Measurements from ENCODE around the gene CCDC142.

The CCDC142 gene

GRCh38 chr2:74513605-74514367 lies 31.0 kb upstream of the CCDC142 start:
- DNase-seq (ENCODE audit: low read depth): no peak

GRCh38 chr2:74512744-74513604 lies 30.2 kb upstream of the CCDC142 start:
- no peak for DNase-seq (ENCODE audit: low read depth)

- no peak for DNase-seq (ENCODE audit: low read depth)
Observed at GRCh38 chr2:74511104-74511989, 28.5 kb upstream of the CCDC142 start.

- no peak for DNase-seq (ENCODE audit: low read depth)
Observed at GRCh38 chr2:74510272-74510671, 27.5 kb upstream of the CCDC142 start.

- no peak for DNase-seq (ENCODE audit: low read depth)
Observed at GRCh38 chr2:74507926-74508520, 25.2 kb upstream of the CCDC142 start.

GRCh38 chr2:74507145-74507925 lies 24.5 kb upstream of the CCDC142 start, which contains the start of gene PCGF1:
Gene PCGF1, minus strand, starts transcription at chr2:74507695. Its CDS starts 27 bp downstream, at chr2:74507668.
- peak; percentile 91 for DNase-seq (ENCODE audit: low read depth)

- DNase-seq (ENCODE audit: low read depth): no peak
Observed at GRCh38 chr2:74505448-74506246, 22.8 kb upstream of the CCDC142 start.

- no peak for DNase-seq (ENCODE audit: low read depth)
Observed at GRCh38 chr2:74504591-74504990, 21.8 kb upstream of the CCDC142 start.

GRCh38 chr2:74503506-74504475 lies 21.0 kb upstream of the CCDC142 start:
- DNase-seq (ENCODE audit: low read depth): no peak

GRCh38 chr2:74502720-74503505 lies 20.1 kb upstream of the CCDC142 start:
- DNase-seq (ENCODE audit: low read depth): no peak

GRCh38 chr2:74502147-74502719 lies 19.4 kb upstream of the CCDC142 start:
- no peak for DNase-seq (ENCODE audit: low read depth)

GRCh38 chr2:74501335-74502071 lies 18.7 kb upstream of the CCDC142 start:
- no peak for DNase-seq (ENCODE audit: low read depth)

GRCh38 chr2:74500578-74500946 lies 17.8 kb upstream of the CCDC142 start:
- no peak for DNase-seq (ENCODE audit: low read depth)

GRCh38 chr2:74499940-74500577 lies 17.3 kb upstream of the CCDC142 start:
- no peak for DNase-seq (ENCODE audit: low read depth)

GRCh38 chr2:74499267-74499939 lies 16.6 kb upstream of the CCDC142 start, which contains the start of gene LBX2:
Gene LBX2, minus strand, starts transcription at chr2:74499603. Its CDS starts 66 bp downstream, at chr2:74499537.
- no peak for DNase-seq (ENCODE audit: low read depth)

Data from non-pigmented ciliary epithelial cell (primary cell).